Measurements from ENCODE around the gene SIGLEC8.
"Not testable (repeated sequence)": the region's sequence is repeated elsewhere in the genome, so short reads cannot be mapped to it uniquely, and the experiment has no call there.

SIGLEC8 gene

GRCh38 chr19:51441410-51442390 lies 16.6 kb downstream of the SIGLEC8 start:
- DNase-seq = peak; percentile 95

GRCh38 chr19:51440846-51441409 lies 17.3 kb downstream of the SIGLEC8 start:
- DNase-seq = peak; percentile 34

GRCh38 chr19:51440052-51440451 lies 18.2 kb downstream of the SIGLEC8 start:
- DNase-seq = no peak

GRCh38 chr19:51439021-51439465 lies 19.2 kb downstream of the SIGLEC8 start:
- DNase-seq = peak; percentile 67

GRCh38 chr19:51434456-51434855 lies 23.8 kb downstream of the SIGLEC8 start:
- DNase-seq = no peak

- DNase-seq = no peak
These were observed 25.2 kb downstream of the SIGLEC8 start for GRCh38 chr19:51433043-51433442.

GRCh38 chr19:51431124-51431523 lies 27.1 kb downstream of the SIGLEC8 start:
- no peak for DNase-seq

GRCh38 chr19:51430221-51430620 lies 28.0 kb downstream of the SIGLEC8 start:
- no peak for DNase-seq

- no peak for DNase-seq
These were observed 31.1 kb downstream of the SIGLEC8 start for GRCh38 chr19:51427201-51427600.

- DNase-seq = peak; percentile 89
These were observed 36.2 kb downstream of the SIGLEC8 start for GRCh38 chr19:51422053-51422448.

GRCh38 chr19:51421229-51422052 lies 36.8 kb downstream of the SIGLEC8 start:
- DNase-seq = no peak

- DNase-seq = not testable (repeated sequence)
These were observed 37.7 kb downstream of the SIGLEC8 start for GRCh38 chr19:51420511-51420910.

GRCh38 chr19:51418707-51419106 lies 39.5 kb downstream of the SIGLEC8 start:
- no peak for DNase-seq

- no peak for DNase-seq
These were observed 40.5 kb downstream of the SIGLEC8 start for GRCh38 chr19:51417810-51418157.

GRCh38 chr19:51417107-51417809 lies 41.0 kb downstream of the SIGLEC8 start, which contains the start of gene SIGLEC10:
Gene SIGLEC10 (minus strand): TSS chr19:51417642. CDS start chr19:51417581, 61 bp downstream.
- peak; percentile 53 for DNase-seq

- DNase-seq = not testable (repeated sequence)
These were observed 41.8 kb downstream of the SIGLEC8 start for GRCh38 chr19:51416422-51416821.

- DNase-seq = no peak
These were observed 43.1 kb downstream of the SIGLEC8 start for GRCh38 chr19:51415187-51415586.

- DNase-seq = no peak
These were observed 47.1 kb downstream of the SIGLEC8 start for GRCh38 chr19:51410950-51411748.

GRCh38 chr19:51407511-51408131 lies 50.6 kb downstream of the SIGLEC8 start:
- peak; percentile 44 for DNase-seq

GRCh38 chr19:51402117-51402516 lies 56.1 kb downstream of the SIGLEC8 start:
- no peak for DNase-seq
